Naive thymus-derived CD4-positive, alpha-beta T cell (primary cell): ENCODE results near the gene MOB1B. TPM values are rescaled to one million over a fixed set of nuclear protein-coding genes. Genes with fewer than 3 reads are reported as not detected.
A peak's percentile ranks its signal among the peaks of the same experiment; 100 is the strongest.

Experiments
- ATAC-seq: fragments of 150-1000 bp; cut with Tn5 transposase; 2 replicates; pipeline ENCODE4 v1.10.0; 2021; ENCODE audit warnings: mild to moderate bottlenecking, moderate library complexity
- CTCF ChIA-PET: fragments of 350-600 bp; sonication (Branson Sonifier 250); formaldehyde crosslinking; loops from one replicate; lab custom pipeline; 2021; ENCODE audit warnings: antibody characterized with exemption; lab: Charles Lee
- POLR2A ChIA-PET: fragments of 350-600 bp; sonication (Branson Sonifier 250); formaldehyde crosslinking; loops from one replicate; lab custom pipeline; 2021; ENCODE audit warnings: antibody characterized with exemption, inconsistent platforms; lab: Charles Lee
- DNase-seq, 9 donors: peaks; one replicate each; pipeline versions ENCODE4 v3.0.0 to v3.0.0-alpha.2; 2020 to 2022; ENCODE audit warnings: mixed read lengths in 1 of 9
- H3K27ac ChIP-seq: one replicate; pipeline ENCODE4 v1.7.0; 2013; ENCODE audit warnings: mild to moderate bottlenecking, low read depth, low read length, moderate library complexity
- H3K27me3 ChIP-seq, 2 donors: one replicate each; pipeline ENCODE4 v1.7.0; 2013; ENCODE audit warnings: low read length in 2 of 2, mild to moderate bottlenecking in 2 of 2, moderate library complexity in 2 of 2; ENCODE audit not compliant: control insufficient read depth in 2 of 2, insufficient read depth in 2 of 2
- H3K36me3 ChIP-seq, 3 experiments: 1 replicate in 2 of 3; 2 replicates in 1 of 3; pipeline ENCODE4 v1.7.0; 2013; ENCODE audit warnings: low read length in 3 of 3, mild to moderate bottlenecking in 3 of 3, moderate library complexity in 1 of 3; ENCODE audit not compliant: insufficient read depth in 3 of 3, control insufficient read depth in 2 of 3
- H3K4me1 ChIP-seq, 2 donors: one replicate each; pipeline ENCODE4 v1.7.0; 2013; ENCODE audit warnings: low read length in 2 of 2, mild to moderate bottlenecking in 2 of 2, moderate library complexity in 1 of 2; ENCODE audit not compliant: control insufficient read depth in 2 of 2, insufficient read depth in 2 of 2
- H3K4me3 ChIP-seq: 2 replicates; pipeline ENCODE4 v1.7.0; 2013; ENCODE audit warnings: mild to moderate bottlenecking, low read length
- H3K9me3 ChIP-seq, 3 experiments: 1 replicate in 2 of 3; 2 replicates in 1 of 3; pipeline ENCODE4 v1.7.0; 2013; ENCODE audit warnings: low read length in 3 of 3; ENCODE audit not compliant: control insufficient read depth in 2 of 3
- H3K27ac Mint-ChIP-seq, 9 donors: one replicate each; pipeline ENCODE4 v1.8.0; 2020 to 2022; ENCODE audit warnings: mixed read lengths in 9 of 9, mild to moderate bottlenecking in 8 of 9, moderate library complexity in 5 of 9, inconsistent platforms in 2 of 9
- H3K27me3 Mint-ChIP-seq, 5 donors: one replicate each; pipeline ENCODE4 v1.8.0; 2021 to 2022; ENCODE audit warnings: mixed read lengths in 5 of 5, mild to moderate bottlenecking in 1 of 5
- H3K36me3 Mint-ChIP-seq, 5 donors: one replicate each; pipeline ENCODE4 v1.8.0; 2020 to 2022; ENCODE audit warnings: mixed read lengths in 5 of 5, mild to moderate bottlenecking in 3 of 5, inconsistent platforms in 1 of 5
- H3K4me1 Mint-ChIP-seq, 7 donors: one replicate each; pipeline ENCODE4 v1.8.0; 2020 to 2022; ENCODE audit warnings: mixed read lengths in 7 of 7, mild to moderate bottlenecking in 3 of 7, inconsistent platforms in 1 of 7
- H3K4me3 Mint-ChIP-seq, 10 donors: one replicate each; pipeline ENCODE4 v1.8.0; 2020 to 2022; ENCODE audit warnings: mild to moderate bottlenecking in 10 of 10, mixed read lengths in 10 of 10, moderate library complexity in 6 of 10, inconsistent platforms in 2 of 10
- H3K9me3 Mint-ChIP-seq, 11 donors: one replicate each; pipeline ENCODE4 v1.8.0; 2020 to 2022; ENCODE audit warnings: mixed read lengths in 11 of 11, mild to moderate bottlenecking in 4 of 11, inconsistent platforms in 1 of 11, moderate library complexity in 1 of 11
- intact Hi-C, 2 donors: fragments of 100-400 bp; cut with micrococcal nuclease; formaldehyde crosslinking; loops; one replicate each; pipeline ENCODE4 v1.15.1; 2023
- polyA plus RNA-seq, 2 donors: library from polyadenylated mRNA; unstranded; fragments of 300-500 nt; fragmentation: Illumina TruSeq; gene quantifications; one replicate each; pipeline ENCODE4 v1.2.3, GENCODE V29; 2021
- total RNA-seq, 6 experiments: library from RNA in 5 of 6; stranded (reverse) in 5 of 6; gene quantifications; 1 replicate in 5 of 6; 2 replicates in 1 of 6; pipeline ENCODE4 v1.2.3 and lab custom pipeline; 2021 to 2026

Gene MOB1B
- total and polyA plus RNA-seq, 7 experiments from 2014 or later, result 2.0 to 20.3 (median 12.4) TPM

DNA sequence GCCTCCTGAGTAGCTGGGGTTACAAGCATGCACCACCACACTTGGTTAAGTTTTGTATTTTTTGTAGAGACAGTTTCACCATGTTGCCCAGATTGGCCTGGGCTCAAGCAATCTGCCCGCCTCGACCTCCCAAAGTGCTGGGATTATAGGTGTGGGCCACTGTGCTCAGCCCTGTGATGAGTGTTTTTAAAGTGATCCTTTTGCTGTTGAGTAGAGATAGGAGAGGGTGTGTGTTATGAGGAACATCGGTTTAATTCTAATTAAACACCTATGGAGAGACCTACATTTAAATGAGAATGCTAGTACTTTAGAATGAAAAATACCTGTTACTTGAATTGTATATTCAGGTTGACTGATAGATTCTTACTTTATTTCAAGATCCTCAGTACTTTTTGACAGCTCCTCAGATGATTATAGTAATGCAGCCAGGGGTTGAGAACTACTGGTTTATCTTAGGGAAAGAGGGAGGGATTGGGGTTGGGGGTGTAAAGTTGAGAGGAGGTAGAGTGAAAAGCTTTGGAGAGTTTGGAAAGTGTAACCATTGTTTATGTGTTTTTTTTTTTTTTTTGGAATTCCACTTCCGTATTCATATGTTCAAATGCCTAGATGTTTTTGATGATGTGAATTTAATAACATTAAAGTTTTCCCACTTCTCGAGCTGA, 54.5 kb downstream of the MOB1B start:
- Histone ChIP-seq H3K9me3 (no peaks in the 10 kb centered on the region), H3K27me3 (no peaks in the 10 kb centered on the region), H3K36me3 (peaks cover 0 to 7% (median 0%) of the 10 kb centered on the region in 3 experiments), H3K27ac (no peak overlapping the region), H3K4me3 (no peak overlapping the region), H3K4me1 (no peaks in the 10 kb centered on the region)
- Mint-ChIP-seq H3K9me3 (no peaks in the 10 kb centered on the region), H3K4me3 (no peak overlapping the region), H3K36me3 (peaks cover 0 to 12% (median 4%) of the 10 kb centered on the region in 5 donors), H3K27ac (peak overlapping the region in 2 of 9 donors; percentile 3), H3K27me3 (no peaks in the 10 kb centered on the region), H3K4me1 (peaks cover 5 to 18% (median 7%) of the 10 kb centered on the region in 7 donors)
- DNase-seq (no peak), ATAC-seq (no peak)
- ChIA-PET CTCF (interaction anchor here (1.2 kb wide), 1 partner anchor 305 kb away, joined by 3 read pairs; no protein-coding TSS in a partner anchor), POLR2A (no interaction called here)
- intact Hi-C loops, result loop anchor here in 1 of 2 donors (10.0 kb wide), 1 partner anchor 52 kb away; the partner anchor contains the start of gene MOB1B

DNA sequence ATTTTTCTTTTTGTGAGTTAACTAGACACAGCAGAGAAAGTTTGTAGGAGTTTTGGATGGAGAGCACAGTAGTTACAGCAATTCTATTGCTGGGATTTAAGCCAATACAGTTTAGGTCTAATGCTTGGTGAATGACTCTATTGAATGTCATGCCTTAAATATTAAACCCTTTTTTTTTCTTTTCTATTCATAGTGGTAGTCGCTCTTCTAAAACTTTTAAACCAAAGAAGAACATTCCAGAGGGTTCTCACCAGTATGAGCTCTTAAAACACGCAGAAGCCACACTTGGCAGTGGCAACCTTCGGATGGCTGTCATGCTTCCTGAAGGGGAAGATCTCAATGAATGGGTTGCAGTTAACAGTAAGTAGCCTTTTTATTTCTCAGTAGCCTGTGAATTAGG, 56.5 kb downstream of the MOB1B start:
- no peaks in the 10 kb centered on the region for H3K27me3 Mint-ChIP-seq
- H3K4me1 Mint-ChIP-seq, result peaks cover 0 to 11% (median 5%) of the 10 kb centered on the region in 7 donors
- ChIA-PET POLR2A (no interaction called here), CTCF (no interaction called here)
- DNase-seq, result no peak
- H3K36me3 Mint-ChIP-seq, result peaks cover 0 to 18% (median 4%) of the 10 kb centered on the region in 5 donors
- no peak overlapping the region for H3K27ac Mint-ChIP-seq
- ATAC-seq, result no peak
- Histone ChIP-seq H3K27me3 (no peaks in the 10 kb centered on the region), H3K27ac (no peak overlapping the region), H3K4me1 (no peaks in the 10 kb centered on the region), H3K4me3 (no peak overlapping the region), H3K36me3 (peaks cover 0 to 7% (median 0%) of the 10 kb centered on the region in 3 experiments), H3K9me3 (no peaks in the 10 kb centered on the region)
- H3K4me3 Mint-ChIP-seq, result no peak overlapping the region
- intact Hi-C loops, result loop anchor here in 1 of 2 donors (10.0 kb wide), 1 partner anchor 54 kb away; the partner anchor contains the start of gene MOB1B
- no peaks in the 10 kb centered on the region for H3K9me3 Mint-ChIP-seq

GRCh38 chr4:70969076-70969475, 66.9 kb downstream of the MOB1B start:
- no peak overlapping the region for H3K27ac ChIP-seq
- DNase-seq (no peak), ATAC-seq (no peak)
- intact Hi-C loops, result no loop called here
- Mint-ChIP-seq H3K9me3 (no peaks in the 10 kb centered on the region), H3K27me3 (no peaks in the 10 kb centered on the region), H3K4me1 (peaks cover 11 to 32% (median 19%) of the 10 kb centered on the region in 7 donors), H3K4me3 (no peak overlapping the region), H3K27ac (peak overlapping the region in 4 of 9 donors; percentile 22 to 75 (median 42)), H3K36me3 (peaks cover 0 to 15% (median 0%) of the 10 kb centered on the region in 5 donors)
- no peaks in the 10 kb centered on the region for H3K27me3 ChIP-seq
- CTCF ChIA-PET, result no interaction called here
- H3K9me3 ChIP-seq, result no peaks in the 10 kb centered on the region
- POLR2A ChIA-PET, result no interaction called here
- no peaks in the 10 kb centered on the region for H3K36me3 ChIP-seq
- H3K4me1 ChIP-seq, result no peaks in the 10 kb centered on the region
- no peak overlapping the region for H3K4me3 ChIP-seq

GRCh38 chr4:70976252-70976651, 74.1 kb downstream of the MOB1B start:
- H3K27ac Mint-ChIP-seq, result no peak overlapping the region
- DNase-seq (no peak), ATAC-seq (no peak)
- no peak overlapping the region for H3K4me3 Mint-ChIP-seq
- Histone ChIP-seq H3K27me3 (no peaks in the 10 kb centered on the region), H3K36me3 (no peaks in the 10 kb centered on the region), H3K4me1 (no peaks in the 10 kb centered on the region), H3K27ac (no peak overlapping the region), H3K4me3 (no peak overlapping the region), H3K9me3 (no peaks in the 10 kb centered on the region)
- intact Hi-C loops, result no loop called here
- peaks cover 0 to 35% (median 13%) of the 10 kb centered on the region in 5 donors for H3K36me3 Mint-ChIP-seq
- CTCF ChIA-PET, result no interaction called here
- no peaks in the 10 kb centered on the region for H3K27me3 Mint-ChIP-seq
- peaks cover under 1 to 8% (median 5%) of the 10 kb centered on the region in 7 donors for H3K4me1 Mint-ChIP-seq
- POLR2A ChIA-PET, result interaction anchor here (0.6 kb wide), 1 partner anchor 26 kb away, joined by 3 read pairs; no protein-coding TSS in a partner anchor
- H3K9me3 Mint-ChIP-seq, result no peaks in the 10 kb centered on the region

DNA sequence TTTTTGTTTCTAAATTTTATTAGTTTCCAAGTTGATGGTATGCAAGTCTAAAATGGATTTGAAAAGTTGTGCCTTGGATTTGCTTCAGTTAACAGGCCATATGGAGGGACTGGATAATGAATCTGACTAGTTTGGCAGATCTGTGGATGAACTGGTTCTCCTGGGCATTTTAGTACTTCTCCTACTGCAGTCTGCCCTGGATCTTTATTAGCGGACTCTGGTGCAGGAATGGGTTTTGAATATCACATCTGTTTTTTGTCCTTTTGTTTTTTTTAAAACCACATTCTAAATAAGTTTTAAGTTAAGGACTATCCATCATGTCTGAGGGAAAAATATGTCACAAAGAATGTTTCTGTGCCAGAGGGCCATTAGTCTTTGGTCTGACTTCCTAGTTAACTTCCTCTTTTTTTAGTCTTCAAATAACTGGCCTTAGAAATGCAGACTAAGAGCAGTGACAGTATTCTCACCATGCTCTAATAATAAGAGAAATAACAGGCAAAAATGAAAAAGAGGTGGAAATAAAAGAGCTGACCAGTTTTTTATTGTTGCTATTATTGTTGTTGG, 77.4 kb downstream of the MOB1B start:
- Histone ChIP-seq H3K36me3 (no peaks in the 10 kb centered on the region), H3K4me1 (no peaks in the 10 kb centered on the region), H3K27me3 (no peaks in the 10 kb centered on the region), H3K9me3 (no peaks in the 10 kb centered on the region), H3K4me3 (no peak overlapping the region), H3K27ac (no peak overlapping the region)
- H3K4me3 Mint-ChIP-seq, result no peak overlapping the region
- peak overlapping the region in 1 of 9 donors; percentile 17 for H3K27ac Mint-ChIP-seq
- ChIA-PET CTCF (no interaction called here), POLR2A (no interaction called here)
- peaks cover 0 to 2% (median 0%) of the 10 kb centered on the region in 7 donors for H3K4me1 Mint-ChIP-seq
- no peaks in the 10 kb centered on the region for H3K9me3 Mint-ChIP-seq
- peaks cover 0 to 30% (median 9%) of the 10 kb centered on the region in 5 donors for H3K36me3 Mint-ChIP-seq
- no peak for DNase-seq
- ATAC-seq, result no peak
- intact Hi-C loops, result no loop called here
- H3K27me3 Mint-ChIP-seq, result no peaks in the 10 kb centered on the region

DNA sequence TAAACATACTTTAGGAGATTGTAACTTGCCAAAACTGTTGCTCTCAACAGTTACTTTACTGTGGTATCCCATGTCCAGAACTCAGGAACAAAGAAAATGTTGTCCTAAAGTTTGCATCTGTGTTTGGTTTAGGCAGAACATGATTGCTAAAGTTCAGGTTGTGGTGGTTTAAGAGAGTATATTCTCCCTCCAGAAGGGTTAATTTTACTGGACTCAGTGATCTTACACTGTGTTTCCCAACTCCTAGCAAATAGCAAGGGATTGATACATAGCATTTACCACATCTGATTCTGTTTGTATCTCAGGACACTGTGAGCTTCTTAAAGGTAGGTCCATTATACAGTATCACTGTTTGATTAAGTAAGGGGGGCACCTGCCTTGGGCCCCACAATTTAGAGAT, 78.0 kb downstream of the MOB1B start:
- H3K4me1 Mint-ChIP-seq, result peaks cover 0 to 2% (median 0%) of the 10 kb centered on the region in 7 donors
- peaks cover 0 to 26% (median 7%) of the 10 kb centered on the region in 5 donors for H3K36me3 Mint-ChIP-seq
- H3K36me3 ChIP-seq, result no peaks in the 10 kb centered on the region
- H3K4me3 ChIP-seq, result no peak overlapping the region
- H3K9me3 Mint-ChIP-seq, result no peaks in the 10 kb centered on the region
- H3K27ac ChIP-seq, result no peak overlapping the region
- no peak overlapping the region for H3K4me3 Mint-ChIP-seq
- no peaks in the 10 kb centered on the region for H3K4me1 ChIP-seq
- no peaks in the 10 kb centered on the region for H3K9me3 ChIP-seq
- ATAC-seq (no peak), DNase-seq (no peak)
- ChIA-PET CTCF (no interaction called here), POLR2A (no interaction called here)
- H3K27ac Mint-ChIP-seq, result no peak overlapping the region
- no peaks in the 10 kb centered on the region for H3K27me3 ChIP-seq
- intact Hi-C loops, result no loop called here
- no peaks in the 10 kb centered on the region for H3K27me3 Mint-ChIP-seq
